SK-N-SH treated with all-trans-retinoic acid at 6 μM for 48 hours (cell line): Measurements from ENCODE around the gene AKAP6.

Experiments used
- RARB ChIP-seq: fragments of 250-450 bp; sonication (Bioruptor Pico); IDR thresholded peaks from 2 replicates; pipeline ENCODE4 v1.8.0; 2021; ENCODE audit warnings: mild to moderate bottlenecking, moderate library complexity
- ZNF8 ChIP-seq: fragments of 450-650 bp; formaldehyde crosslinking; IDR thresholded peaks from 2 replicates; pipeline ENCODE4 v1.5.0; 2020; ENCODE audit warnings: mild to moderate bottlenecking, moderate library complexity

GRCh38 chr14:32329690-32330285 is 690 bp downstream of the AKAP6 start:
- TF ChIP-seq ZNF8, result no peak
- TF ChIP-seq RARB (CRISPR knock-in tag), result no peak
